ENCODE measurements around the gene PROM2. TPM values are rescaled to one million over a fixed set of nuclear protein-coding genes. Genes with fewer than 3 reads are reported as not detected.

The PROM2 gene
- total RNA-seq, 1 donor from 2014 or later: 18.5 TPM

GRCh38 chr2:95278051-95278471 is 3.8 kb downstream of the PROM2 start:
- no peak overlapping the region for H3K27ac Mint-ChIP-seq

GRCh38 chr2:95278637-95279225 is 4.5 kb downstream of the PROM2 start:
- H3K4me3 Mint-ChIP-seq: no peak overlapping the region
- H3K9me3 Mint-ChIP-seq: no peaks in the 10 kb centered on the region
- no peaks in the 10 kb centered on the region for H3K27me3 Mint-ChIP-seq
- TF ChIP-seq CTCF (conservative IDR thresholded peaks at IDR 0.05): no peak
- no peak overlapping the region for H3K27ac Mint-ChIP-seq
- H3K36me3 Mint-ChIP-seq: no peaks in the 10 kb centered on the region
- H3K4me1 Mint-ChIP-seq (ENCODE audit: unreplicated experiment): no peaks in the 10 kb centered on the region
- DNase-seq (ENCODE audit: extremely low spot score, unreplicated experiment): no peak

More at GRCh38 chr2:95278051-95278471, 3.8 kb downstream of the PROM2 start:
- TF ChIP-seq CTCF (conservative IDR thresholded peaks at IDR 0.05): no peak
- Mint-ChIP-seq H3K9me3 (no peaks in the 10 kb centered on the region), H3K4me1 (ENCODE audit: unreplicated experiment) (no peaks in the 10 kb centered on the region), H3K27me3 (no peaks in the 10 kb centered on the region), H3K36me3 (no peaks in the 10 kb centered on the region), H3K4me3 (no peak overlapping the region)
- no peak for DNase-seq (ENCODE audit: extremely low spot score, unreplicated experiment)

DNA sequence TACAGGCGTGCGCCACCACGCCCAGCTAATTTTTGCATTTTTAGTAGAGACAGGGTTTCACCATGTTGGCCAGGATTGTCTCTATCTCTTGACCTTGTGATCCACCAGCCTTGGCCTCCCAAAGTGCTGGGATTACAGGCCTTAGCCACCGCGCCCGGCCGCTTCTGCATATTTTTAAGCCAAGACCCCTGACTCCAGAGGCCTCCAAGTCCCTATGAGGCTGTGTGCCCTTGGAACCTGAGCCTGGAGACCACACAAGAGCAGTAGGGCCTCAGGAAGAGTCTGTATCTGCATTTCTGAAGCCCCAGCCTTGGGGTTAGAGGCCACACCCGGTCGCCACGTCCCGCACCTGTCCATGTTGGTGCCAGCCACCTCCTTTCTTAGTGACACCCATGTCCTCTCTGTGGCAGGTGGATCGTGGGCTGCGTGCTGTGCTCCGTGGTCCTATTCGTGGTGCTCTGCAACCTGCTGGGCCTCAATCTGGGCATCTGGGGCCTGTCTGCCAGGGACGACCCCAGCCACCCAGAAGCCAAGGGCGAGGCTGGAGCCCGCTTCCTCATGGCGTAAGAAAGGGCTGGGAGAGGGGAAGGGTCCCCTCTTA is 5.3 kb downstream of the PROM2 start:
- DNase-seq (ENCODE audit: extremely low spot score, unreplicated experiment): no peak
- Mint-ChIP-seq H3K27ac (no peak overlapping the region), H3K9me3 (no peaks in the 10 kb centered on the region), H3K4me1 (ENCODE audit: unreplicated experiment) (no peaks in the 10 kb centered on the region), H3K4me3 (no peak overlapping the region), H3K27me3 (no peaks in the 10 kb centered on the region), H3K36me3 (no peaks in the 10 kb centered on the region)
- no peak for TF ChIP-seq CTCF (conservative IDR thresholded peaks at IDR 0.05)

GRCh38 chr2:95281071-95281470 is 6.8 kb downstream of the PROM2 start:
- DNase-seq (ENCODE audit: extremely low spot score, unreplicated experiment): no peak
- Mint-ChIP-seq H3K36me3 (no peaks in the 10 kb centered on the region), H3K4me1 (ENCODE audit: unreplicated experiment) (no peaks in the 10 kb centered on the region), H3K4me3 (no peak overlapping the region), H3K27me3 (no peaks in the 10 kb centered on the region), H3K9me3 (no peaks in the 10 kb centered on the region), H3K27ac (no peak overlapping the region)
- no peak for TF ChIP-seq CTCF (conservative IDR thresholded peaks at IDR 0.05)

DNA sequence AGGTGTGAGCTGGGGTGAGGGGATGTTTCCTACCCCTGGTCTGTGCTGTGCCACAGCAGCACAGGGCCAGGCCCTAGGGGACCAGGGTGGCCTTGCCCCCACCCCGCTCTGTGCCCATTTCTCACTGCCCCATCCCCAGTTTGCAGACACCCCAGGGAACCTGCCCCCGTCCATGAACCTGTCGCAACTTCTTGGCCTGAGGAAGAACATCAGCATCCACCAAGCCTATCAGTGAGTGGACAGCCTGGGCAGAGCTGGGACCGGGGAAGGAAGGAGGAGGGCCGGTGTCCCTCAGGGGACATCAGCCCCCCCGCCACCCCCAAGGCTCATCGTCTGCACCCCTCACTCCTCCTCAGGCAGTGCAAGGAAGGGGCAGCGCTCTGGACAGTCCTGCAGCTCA is 7.5 kb downstream of the PROM2 start:
- Mint-ChIP-seq H3K4me3 (no peak overlapping the region), H3K27me3 (no peaks in the 10 kb centered on the region), H3K9me3 (no peaks in the 10 kb centered on the region), H3K4me1 (ENCODE audit: unreplicated experiment) (no peaks in the 10 kb centered on the region), H3K36me3 (no peaks in the 10 kb centered on the region), H3K27ac (no peak overlapping the region)
- no peak for DNase-seq (ENCODE audit: extremely low spot score, unreplicated experiment)
- no peak for TF ChIP-seq CTCF (conservative IDR thresholded peaks at IDR 0.05)
